Measurements from ENCODE around the gene GLYATL3.

Gene GLYATL3

DNA sequence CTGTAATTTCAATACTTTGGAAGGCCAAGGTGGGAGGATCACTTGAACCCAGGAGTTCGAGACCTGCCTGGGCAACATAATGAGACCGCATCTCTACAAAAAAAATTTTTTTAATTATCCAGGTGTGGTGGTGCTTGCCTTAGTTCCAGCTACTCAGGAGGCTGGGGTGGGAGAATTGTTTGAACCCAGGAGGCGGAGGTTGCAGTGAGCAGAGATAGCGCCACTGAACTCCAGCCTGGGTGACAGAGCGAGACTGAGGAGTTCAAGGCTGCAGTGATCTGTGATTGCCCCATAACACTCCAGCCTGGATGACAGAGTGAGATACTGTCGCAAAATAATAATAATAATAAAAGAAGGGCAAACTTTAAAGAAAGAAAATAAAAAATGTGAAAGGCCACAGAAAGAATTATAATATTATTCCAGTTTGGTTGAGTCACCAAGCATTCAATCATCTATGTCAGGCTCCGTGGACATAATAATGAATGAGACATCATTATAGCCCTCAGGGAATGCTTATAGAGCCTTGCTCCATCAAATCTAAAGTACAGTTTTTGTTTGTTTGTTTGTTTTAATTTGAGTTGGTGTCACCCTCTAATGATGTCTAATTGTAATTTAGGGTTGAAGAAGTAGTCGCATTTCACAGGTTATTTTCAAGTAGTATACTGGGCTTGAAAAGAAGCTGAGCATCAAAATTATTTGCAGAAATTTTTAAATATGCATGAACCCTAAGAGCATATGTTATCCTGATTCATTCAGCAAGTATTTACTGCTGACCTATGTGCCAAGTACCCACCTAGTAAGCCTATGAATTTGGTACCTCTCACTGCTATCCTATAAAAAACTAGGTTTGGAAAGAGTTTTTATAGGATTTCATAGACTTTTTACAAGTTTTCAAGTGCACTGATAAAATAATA is 15.1 kb downstream of the GLYATL3 start:
- peak; percentile 38 for DNase-seq (ENCODE audit: low read depth)

DNA sequence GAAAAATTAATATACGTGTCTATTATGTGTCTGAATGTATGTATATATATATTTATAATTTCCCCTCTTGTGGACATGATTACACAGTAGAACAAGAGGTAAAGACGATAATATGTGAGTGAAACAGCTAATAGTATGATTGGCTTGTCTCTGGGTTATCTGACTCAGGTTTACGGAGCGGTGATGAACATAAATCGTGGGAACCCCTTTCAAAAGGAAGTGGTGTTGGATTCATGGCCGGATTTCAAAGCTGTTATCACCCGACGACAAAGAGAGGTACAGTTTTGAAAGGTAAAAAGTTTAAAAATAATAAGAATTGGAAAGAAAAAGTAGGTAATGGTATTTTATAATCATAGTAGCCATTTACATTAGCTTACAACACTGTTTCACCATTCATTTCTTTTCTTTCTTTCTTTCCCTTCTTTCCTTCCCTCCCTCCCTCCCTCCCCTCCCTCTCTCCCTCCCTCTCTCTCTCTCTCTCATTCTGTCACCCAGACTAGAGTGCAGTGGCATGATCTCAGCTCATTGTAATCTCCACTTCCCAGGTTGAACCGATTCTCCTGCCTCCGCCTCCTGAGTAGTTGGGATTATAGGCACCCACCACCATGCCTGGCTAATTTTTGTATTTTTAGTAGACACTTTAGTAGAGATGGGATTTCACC is 15.9 kb downstream of the GLYATL3 start:
- DNase-seq (ENCODE audit: low read depth) = no peak

DNA sequence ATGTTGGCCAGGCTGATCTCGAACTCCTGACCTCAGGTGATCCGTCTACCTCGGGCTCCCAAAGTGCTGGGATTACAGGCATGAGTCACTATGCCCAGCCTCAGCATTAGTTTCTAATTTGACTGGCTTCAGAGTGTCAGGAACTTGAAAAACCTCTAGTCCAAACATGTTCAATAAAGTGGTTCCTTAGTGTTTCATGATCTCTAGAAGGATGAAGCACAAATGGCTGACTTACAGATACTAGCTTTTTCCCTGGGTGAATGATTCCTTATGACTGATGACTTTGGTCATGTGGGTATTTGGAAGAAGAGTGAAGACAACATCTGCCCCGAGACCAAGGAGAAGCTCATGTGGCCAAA is 16.4 kb downstream of the GLYATL3 start:
- no peak for DNase-seq (ENCODE audit: low read depth)

DNA sequence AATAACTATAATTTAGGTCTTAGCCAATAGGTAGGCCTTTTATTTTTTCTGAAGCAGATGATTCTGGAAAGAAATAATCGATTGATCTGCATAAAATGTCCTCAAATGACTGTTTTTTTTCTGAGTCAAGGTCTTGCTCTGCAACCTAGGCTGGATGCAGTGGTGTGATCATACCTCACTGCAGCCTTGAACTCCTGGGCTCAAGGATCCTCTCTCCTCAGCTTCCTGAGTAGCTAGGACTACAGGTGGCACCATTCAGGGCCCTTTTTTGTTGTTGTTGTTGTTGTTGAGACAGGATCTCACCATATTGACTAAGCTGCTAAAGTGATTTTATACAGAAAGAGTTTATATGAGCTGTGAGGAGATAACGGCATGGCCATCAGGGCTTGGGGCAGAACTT is 18.2 kb downstream of the GLYATL3 start:
- DNase-seq (ENCODE audit: low read depth) = no peak

DNA sequence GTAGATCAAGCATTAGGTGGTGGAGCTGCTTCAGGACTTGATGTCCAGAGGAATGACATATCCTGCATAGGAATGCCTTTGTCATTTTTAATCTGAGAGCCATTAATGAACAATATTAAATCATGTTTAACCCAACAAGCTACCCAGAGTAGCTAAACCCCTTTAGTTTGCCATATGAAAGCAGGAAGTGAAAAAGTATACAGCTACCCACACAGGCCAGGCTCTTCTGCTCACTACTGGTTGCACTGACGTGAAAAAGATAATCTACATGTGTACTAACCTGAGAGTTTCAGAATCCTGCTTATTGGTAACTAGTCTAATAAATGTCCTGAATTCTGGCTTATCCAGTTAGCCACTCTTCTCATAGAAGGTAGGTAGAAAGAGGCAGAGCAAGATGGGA is 19.9 kb downstream of the GLYATL3 start:
- no peak for DNase-seq (ENCODE audit: low read depth)

DNA sequence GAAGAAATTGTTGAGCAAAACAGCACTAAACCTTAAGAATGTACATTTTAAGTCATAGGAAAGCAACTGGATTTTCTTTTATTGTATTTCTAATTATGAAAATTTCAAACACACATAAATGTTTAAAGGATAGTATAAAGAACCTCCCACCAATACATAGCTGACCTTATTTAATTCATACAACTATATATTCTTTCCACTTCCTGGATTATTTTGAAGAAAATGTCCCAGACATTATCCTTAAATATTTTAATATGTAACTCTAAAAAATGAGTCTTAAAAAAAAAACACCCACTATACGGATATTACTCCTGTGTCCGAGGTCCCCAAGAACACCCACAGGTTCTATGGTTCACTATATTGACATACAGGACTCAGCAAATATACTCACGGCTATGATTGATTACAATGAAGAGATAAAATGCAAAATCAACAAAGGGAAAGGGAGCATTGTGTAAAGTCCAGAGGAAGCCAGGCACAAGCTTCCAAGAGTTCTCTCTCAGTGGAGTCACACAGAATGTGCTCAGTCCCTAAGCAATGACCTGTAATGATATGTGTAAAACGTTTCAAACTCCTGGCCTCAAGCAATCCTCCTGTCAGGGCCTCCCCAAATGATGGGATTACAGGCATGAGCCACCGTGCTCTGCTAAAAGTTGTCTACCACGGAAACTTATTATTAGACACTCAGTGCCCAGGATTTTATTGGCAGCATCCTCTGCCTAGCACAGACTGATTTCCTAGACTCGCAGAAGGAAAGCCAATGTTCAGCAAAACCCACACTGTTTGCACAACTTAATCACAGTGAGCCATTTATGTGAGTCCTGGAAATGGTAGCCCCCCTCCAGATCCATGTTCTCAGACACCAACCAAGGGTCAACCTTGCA is 23.2 kb downstream of the GLYATL3 start:
- no peak for DNase-seq (ENCODE audit: low read depth)

DNA sequence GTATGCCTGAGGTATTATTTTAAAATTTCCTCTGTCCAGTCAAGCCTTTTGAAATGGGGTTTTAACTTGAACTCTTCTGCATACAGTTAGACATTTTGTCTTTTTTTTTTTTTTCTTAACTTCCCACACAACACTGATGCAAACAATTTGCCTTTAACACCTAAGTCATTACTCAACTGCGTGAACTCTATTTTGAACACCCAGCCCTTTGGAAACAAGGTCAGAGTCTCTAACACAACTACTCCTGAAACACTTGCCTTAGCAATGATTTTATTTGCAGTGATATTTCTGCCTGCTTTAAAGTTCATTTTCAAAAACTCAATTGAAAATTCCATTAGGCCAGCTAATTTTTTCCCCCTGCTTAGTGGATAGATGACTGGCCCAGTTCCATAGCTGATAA is 24.2 kb downstream of the GLYATL3 start:
- no peak for DNase-seq (ENCODE audit: low read depth)

DNA sequence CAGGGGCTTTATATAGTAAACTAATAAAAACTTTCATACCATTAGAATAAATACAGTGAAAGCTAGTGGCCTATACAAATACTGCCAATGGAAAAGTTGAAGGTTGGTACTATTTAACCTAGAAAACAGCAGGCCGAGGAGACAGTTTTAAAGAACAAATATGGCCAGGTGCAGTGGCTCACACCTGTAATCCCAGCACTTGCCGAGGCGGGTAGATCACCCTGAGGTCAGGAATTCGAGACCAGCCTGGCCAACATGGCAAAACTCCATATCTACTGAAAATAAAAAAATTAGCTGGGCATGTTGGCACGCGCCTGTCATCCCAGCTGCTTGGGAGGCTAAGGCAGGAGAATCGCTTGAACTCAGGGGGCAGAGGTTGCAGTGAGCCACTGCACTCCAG is 24.8 kb downstream of the GLYATL3 start:
- DNase-seq (ENCODE audit: low read depth) = no peak

DNA sequence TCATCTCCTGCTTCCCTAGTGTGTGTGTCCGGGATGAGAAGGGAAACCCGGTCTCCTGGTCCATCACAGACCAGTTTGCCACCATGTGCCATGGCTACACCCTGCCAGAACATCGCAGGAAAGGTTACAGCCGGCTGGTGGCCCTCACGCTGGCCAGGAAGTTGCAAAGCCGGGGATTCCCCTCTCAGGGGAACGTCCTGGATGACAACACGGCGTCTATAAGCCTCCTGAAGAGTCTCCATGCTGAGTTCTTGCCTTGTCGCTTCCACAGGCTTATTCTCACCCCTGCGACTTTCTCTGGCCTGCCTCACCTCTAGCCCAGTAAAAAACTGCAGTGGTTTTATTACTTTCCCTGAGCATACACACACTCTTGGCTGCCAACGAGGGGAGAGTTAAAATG is 26.9 kb downstream of the GLYATL3 start:
- no peak for DNase-seq (ENCODE audit: low read depth)

DNA sequence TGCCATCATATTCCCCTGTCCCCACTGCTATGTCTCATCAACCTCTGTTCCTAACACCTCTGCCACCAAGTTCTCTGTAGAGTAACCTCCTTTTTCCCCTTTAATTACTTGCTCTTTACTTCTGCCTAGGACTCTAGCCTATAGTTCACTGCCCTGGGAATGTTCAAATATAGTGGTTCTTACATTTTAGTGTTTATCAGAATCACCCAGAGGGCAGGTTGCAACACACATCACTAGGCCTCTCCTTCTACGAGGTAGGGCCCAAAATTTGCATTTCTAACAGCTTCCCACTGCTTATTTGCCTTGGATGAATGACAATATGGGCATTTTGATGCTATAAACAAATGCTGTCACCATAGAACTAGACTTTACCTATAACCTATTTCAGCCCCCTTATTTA is 27.6 kb downstream of the GLYATL3 start:
- DNase-seq (ENCODE audit: low read depth) = no peak

DNA sequence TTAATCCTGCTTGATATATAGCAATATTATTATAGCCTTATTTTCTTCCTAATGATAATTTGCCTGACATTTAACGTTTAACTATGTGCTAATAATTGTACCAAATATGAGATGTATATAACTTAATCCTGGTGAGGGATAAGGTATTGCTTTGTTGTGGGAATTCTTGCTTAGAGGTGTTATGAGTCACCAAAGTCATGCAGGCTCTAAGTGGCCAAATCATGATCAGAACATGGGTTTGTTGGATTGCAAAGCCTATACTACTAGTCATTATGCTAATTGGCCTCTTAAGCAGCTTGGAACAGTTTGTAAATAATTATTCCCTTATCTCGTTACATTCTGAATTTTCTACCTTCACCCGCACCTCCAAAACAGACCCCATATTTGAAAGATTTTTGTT is 28.8 kb downstream of the GLYATL3 start:
- DNase-seq (ENCODE audit: low read depth) = no peak

DNA sequence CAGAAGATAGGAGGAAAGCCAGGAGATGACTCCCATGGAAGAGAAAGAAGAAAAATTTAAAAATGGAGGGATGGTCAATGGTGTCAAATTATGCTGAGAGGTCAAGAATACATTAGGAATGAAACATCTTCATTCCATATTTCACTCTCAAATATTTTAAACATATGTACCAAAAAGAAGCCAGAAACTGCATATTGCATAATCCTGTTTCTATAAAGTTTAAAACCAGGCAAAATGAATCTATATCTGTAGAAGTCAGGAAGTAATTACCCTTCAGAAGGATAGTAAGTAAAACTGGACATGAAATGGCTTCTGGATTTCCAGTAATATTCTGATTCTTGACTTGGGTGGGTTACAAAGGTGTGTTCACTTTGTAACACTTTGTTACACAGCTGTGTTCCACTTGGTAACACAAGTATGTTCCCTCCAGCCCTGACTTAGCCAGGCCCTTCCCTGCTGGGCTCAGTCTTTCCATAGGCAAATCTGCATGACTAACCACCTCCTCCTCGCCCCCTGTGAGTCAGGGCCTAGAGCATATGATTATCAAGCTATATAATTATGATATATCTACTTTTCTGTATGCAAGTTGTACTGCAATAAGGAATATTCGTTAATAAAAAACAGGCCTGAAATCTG is 30.5 kb downstream of the GLYATL3 start:
- no peak for DNase-seq (ENCODE audit: low read depth)

DNA sequence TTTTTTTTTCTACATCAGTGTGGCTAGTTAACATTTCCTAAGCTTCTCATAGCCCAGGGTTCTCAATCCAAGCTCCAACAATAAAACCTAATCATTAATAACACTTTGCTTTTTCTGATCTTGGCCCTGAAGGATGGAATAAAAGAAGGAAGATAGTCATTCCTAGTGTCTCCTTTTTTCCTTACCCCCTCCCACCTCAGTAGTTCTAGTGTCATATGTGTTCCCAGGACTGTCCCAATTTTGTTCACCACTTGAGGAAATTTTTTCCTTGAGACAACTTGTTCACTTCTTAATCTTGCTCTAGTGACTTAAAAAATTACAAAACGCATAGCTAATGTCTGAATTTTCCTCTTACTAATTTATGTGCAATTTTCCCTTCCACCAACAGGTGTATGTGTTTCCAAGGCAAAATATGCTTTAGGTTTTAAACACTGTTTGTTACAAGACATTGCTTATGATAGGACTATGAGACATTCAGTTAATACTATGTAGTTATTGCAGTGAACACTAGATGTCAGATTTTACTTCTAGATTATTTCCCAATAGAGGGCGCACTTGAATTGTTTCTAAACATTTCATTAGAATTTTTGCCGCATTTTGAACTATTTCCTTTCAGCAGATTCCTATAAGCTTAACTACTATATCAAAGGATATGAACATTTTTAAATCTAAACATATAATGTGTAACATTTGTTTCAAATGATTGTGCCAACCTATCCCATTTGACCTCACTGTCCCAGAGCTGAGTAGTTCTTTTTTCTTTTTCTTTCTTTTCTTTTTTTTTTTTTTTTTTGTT is 32.2 kb downstream of the GLYATL3 start:
- peak; percentile 68 for DNase-seq (ENCODE audit: low read depth)

DNA sequence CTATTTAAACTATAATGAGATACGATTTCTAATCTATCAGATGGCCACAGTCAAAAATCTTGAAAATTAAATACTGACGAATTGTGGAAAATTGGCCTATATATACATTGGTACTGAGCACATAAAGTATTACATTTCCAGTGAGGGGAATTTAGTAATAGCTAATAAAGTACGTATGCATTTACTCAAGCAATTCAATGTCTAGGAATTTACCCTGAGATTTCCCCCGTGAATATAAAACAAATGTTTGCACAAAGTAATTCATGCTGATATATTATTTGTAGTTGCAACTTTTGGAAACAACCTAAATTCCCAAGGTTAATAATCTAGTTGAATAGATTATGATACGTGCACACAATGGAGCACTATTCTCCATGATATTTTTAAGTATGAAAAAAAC is 36.1 kb downstream of the GLYATL3 start:
- DNase-seq (ENCODE audit: low read depth) = no peak

DNA sequence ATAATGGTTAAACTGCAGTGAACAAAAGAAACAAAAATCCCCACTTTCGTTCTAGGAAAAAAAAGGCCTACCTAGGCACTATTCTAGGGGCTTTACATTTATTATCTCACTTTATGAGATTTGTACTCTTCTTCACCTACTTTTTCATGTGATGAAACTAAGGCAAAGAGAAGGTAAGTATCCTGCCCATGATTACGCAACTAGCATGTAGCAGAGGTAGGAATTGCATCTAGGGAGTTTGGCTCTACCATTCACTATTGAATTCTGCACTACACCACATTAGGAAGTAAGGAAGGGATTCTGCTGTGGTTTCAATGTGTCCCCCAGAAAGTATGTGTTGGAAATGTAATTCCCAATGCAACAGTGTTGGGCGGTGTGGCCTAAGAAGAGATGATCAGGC is 39.4 kb downstream of the GLYATL3 start:
- DNase-seq (ENCODE audit: low read depth) = no peak

DNA sequence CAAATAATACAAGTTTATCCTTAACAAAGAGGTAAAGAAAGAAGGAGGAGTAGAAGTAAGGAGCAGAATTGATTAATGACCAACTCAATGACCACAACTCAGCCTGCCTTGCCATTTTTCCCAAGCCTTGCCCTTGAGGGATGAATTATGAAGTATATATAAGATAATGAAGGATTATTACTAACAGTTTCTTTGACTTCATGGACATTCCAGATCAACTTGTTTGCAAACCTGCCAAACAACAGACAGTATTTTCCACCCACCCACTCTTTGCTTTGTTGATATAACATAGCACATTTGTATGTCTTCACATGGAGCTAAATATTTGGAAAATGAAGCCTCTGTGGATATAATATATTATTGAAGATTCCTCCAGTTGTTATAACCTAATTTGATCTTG is 40.9 kb downstream of the GLYATL3 start:
- DNase-seq (ENCODE audit: low read depth) = no peak

DNA sequence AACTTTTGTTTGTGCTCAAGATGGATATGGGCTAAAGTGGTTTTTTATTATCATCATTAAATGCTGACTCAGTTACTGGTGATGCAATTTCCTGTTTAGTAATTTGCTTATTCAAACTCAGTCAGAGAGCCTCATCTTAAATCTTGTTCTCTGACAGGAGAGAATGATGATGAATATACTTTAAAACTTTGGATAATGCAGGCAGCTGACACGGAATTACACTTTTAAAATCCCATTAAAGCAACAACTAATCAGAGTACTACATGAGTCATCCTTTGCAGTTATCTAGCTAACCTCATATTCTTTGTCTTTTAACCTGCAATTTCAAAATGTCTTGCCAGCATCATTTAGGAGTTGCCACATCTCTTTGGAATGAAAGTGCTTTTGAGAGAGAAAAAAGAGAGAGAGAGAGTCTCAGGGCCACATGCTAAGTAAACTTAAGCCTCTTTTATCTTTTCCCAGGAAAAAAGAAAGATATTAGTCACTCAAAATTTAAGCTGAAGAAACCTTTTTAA is 41.5 kb downstream of the GLYATL3 start:
- peak; percentile 93 for DNase-seq (ENCODE audit: low read depth)

DNA sequence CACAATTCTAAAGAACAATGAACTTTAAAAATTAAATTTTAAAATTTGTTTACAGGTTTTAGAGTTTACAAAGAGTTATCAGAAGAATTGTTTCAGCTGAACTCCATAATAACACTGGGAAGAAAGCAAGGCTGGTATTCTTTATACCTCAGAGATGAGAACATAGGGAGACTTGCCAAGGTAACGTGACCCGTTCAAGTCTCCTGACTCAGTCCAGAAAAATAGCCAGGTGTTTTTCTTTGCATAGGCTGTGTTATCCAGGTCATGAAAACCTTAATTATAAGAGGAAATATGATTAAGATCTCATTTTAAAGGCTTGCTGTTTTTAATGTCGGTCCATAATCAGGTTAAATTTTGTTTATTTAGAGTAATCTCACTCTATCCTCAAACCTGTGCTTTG is 42.2 kb downstream of the GLYATL3 start:
- no peak for DNase-seq (ENCODE audit: low read depth)

DNA sequence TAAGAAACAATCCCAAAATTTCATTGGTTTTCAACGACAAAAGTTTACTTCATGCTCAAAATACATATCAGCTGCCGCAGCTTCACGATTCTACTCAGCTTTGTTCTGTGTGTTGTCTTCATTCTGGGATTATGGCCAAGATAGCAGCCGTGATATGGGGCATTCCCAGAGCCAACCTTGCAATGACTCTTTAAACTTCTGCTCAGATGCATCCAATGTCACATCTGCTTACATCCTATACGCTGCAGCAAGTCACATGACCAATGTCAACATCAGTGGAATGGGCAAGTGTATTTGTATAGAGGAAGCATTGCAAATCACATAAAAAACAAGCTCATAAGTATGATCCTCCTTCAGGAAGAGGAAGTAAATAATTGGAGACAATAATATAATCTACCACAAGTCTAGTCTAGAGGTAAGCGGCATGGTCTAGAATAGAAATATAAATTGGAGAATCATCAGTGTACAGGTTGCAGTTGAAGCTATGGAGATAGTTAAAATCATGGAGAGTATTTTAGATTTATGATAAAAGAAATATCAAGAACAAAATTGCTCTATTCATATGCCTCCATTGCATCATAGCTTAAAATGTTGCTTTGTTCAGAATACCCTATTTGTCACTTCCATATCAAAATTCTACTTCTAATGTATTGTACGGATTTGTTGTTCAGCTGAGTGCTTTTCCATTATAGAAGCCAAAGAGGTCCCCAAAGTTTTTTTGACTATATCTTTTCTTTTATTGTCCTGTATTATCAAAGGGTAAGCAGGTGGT is 43.5 kb downstream of the GLYATL3 start:
- DNase-seq (ENCODE audit: low read depth) = no peak

DNA sequence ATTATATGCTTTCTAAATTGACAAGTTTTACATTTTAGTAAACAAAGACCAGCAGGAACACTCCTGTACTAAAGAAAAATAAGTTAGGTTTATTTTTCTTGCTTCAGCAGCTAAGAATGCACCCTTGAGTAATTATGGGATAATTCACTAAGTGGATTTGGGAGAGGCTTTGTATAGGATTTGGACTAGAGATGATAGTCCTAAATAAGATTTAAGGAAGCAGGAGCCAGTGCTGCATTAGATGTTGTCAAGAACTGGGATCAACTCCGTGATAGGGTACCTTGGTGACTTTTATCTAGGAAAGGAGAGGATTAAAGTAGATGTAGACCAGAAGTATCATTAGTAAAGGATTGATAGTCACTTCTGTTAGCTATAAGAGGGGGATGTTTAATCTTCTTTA is 46.6 kb downstream of the GLYATL3 start:
- no peak for DNase-seq (ENCODE audit: low read depth)
